Measurements from ENCODE around the gene NAV2.

NAV2 gene

DNA sequence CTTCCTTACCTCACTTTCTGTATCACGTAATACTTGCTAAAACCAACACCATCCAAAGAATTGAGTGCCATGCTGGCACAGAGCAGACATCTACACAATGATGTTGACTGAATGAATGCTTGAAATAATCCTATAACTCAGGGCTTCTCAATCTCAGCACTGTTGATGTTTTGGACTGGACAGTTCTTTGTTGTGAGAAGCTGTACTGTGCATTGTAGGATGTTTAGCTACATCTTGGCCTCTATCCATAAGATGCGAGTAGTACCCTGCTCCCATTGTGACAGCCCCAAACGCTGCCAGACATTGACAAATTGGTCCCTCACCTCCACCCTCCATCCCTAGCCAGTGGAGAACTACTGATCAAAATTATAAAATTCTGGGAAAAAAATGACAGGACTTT lies 153.4 kb downstream of the NAV2 start:
- Histone ChIP-seq H3K9ac (ENCODE audit: low read depth, low read length) (no peak overlapping the region), H3K4me1 (ENCODE audit: control insufficient read depth, insufficient read depth, low read length) (peaks cover 34% of the 10 kb centered on the region), H3K4me2 (ENCODE audit: low read length) (no peak overlapping the region), H3K4me3 (ENCODE audit: low read length) (no peak overlapping the region), H3K36me3 (ENCODE audit: insufficient read depth, low read length) (peaks cover 76% of the 10 kb centered on the region), H3K9me3 (replicated peaks; ENCODE audit: low read length) (no peaks in the 10 kb centered on the region), H3K27me3 (ENCODE audit: control insufficient read depth, insufficient read depth, low read length) (no peaks in the 10 kb centered on the region)

DNA sequence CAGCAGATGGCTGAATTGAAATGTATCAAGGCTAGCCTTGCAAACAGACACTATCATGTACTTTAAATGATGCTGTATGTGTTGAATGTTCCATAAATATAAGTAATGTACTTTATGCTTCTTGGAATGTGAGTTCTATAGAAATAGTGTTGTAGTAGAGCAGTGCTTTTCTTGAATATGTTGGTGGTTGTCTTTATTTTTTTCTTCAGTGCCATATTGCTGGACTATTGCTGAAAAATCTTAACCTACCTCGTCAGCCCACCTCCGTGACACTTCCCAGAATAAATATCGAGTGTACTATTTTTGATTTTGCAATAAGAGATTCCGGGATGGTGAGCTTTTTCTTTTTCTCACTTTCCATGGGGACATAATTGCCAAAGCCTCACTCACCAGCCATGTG lies 153.9 kb downstream of the NAV2 start:
- Histone ChIP-seq H3K9ac (ENCODE audit: low read depth, low read length) (no peak overlapping the region), H3K9me3 (replicated peaks; ENCODE audit: low read length) (no peaks in the 10 kb centered on the region), H3K4me2 (ENCODE audit: low read length) (no peak overlapping the region), H3K36me3 (ENCODE audit: insufficient read depth, low read length) (peaks cover 76% of the 10 kb centered on the region), H3K27me3 (ENCODE audit: control insufficient read depth, insufficient read depth, low read length) (no peaks in the 10 kb centered on the region), H3K4me1 (ENCODE audit: control insufficient read depth, insufficient read depth, low read length) (peaks cover 34% of the 10 kb centered on the region), H3K4me3 (ENCODE audit: low read length) (no peak overlapping the region)

DNA sequence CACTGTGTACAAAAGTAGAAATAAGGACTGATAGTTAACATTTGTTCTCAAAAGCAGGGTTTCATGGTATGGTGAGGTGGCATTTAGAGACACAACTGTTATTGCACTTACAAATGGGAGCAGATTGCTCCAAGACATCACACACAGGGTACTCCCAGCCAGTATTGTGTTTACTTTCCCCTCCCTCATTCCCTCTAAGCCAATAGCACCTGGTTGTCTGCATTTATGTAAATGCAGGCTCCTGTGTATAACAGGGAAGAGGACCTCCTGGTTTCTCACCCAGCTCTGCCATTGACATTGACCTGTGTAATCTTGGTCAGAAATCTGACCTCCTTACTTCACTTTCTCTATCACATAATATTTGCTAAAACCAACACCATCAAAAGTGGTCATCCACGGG lies 154.4 kb downstream of the NAV2 start:
- Histone ChIP-seq H3K9ac (ENCODE audit: low read depth, low read length) (no peak overlapping the region), H3K4me1 (ENCODE audit: control insufficient read depth, insufficient read depth, low read length) (peaks cover 34% of the 10 kb centered on the region), H3K4me3 (ENCODE audit: low read length) (no peak overlapping the region)

DNA sequence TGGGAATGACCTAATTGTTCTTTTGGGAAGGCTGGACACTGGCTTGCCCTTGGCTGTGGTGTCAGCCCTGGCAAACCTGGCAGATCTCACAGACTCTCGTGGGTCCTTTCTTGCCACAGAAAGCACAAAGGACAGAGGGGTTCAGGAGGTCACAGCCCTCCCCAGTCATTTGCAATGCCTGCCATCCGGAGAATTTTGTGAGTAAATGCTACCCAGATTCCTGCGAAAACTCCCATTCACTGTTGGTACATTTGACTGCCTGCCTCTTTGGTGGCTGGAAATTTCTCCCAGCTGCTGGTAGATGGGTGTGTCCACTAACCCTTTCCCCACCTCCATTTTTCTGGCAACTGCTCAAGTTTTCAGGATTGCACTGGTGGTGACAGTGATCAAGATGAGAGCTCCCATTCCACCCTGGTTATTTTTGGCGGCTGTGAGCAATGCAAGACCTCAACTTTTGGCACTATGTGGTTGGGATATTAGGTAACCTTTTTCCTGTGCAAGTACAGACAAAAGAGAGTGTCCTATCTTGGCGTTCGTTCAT lies 155.7 kb downstream of the NAV2 start:
- Histone ChIP-seq H3K4me1 (ENCODE audit: control insufficient read depth, insufficient read depth, low read length) (peaks cover 34% of the 10 kb centered on the region), H3K27me3 (ENCODE audit: control insufficient read depth, insufficient read depth, low read length) (no peaks in the 10 kb centered on the region), H3K36me3 (ENCODE audit: insufficient read depth, low read length) (peaks cover 76% of the 10 kb centered on the region)

More for the DNA sequence above, 154.4 kb downstream of the NAV2 start:
- H3K36me3 ChIP-seq (ENCODE audit: insufficient read depth, low read length) = peaks cover 76% of the 10 kb centered on the region
- H3K27me3 ChIP-seq (ENCODE audit: control insufficient read depth, insufficient read depth, low read length) = no peaks in the 10 kb centered on the region
- no peaks in the 10 kb centered on the region for H3K9me3 ChIP-seq (replicated peaks; ENCODE audit: low read length)
- H3K4me2 ChIP-seq (ENCODE audit: low read length) = no peak overlapping the region

DNA sequence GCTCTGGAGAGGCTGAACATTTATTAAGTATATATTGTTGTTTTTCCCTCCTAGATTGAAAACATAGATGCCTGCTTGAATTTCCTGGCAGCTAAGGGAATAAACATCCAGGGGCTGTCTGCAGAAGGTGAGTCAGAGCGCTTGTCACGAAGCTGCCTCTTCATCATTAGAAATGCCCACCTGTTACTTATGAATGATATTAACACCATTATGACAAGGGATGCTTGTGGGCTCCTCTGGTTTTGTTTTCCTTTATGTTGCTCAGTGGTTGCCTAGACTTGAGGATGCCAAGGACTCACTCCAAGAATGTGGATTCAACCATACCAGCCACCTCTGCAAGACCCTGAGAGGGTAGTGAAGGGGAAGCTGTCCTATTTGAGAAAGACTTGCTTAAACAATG lies 156.2 kb downstream of the NAV2 start:
- H3K9ac ChIP-seq (ENCODE audit: low read depth, low read length) = no peak overlapping the region
- peak overlapping the region; percentile 42 for H3K4me2 ChIP-seq (ENCODE audit: low read length)
- H3K4me1 ChIP-seq (ENCODE audit: control insufficient read depth, insufficient read depth, low read length) = peaks cover 34% of the 10 kb centered on the region
- H3K36me3 ChIP-seq (ENCODE audit: insufficient read depth, low read length) = peaks cover 76% of the 10 kb centered on the region
- H3K27me3 ChIP-seq (ENCODE audit: control insufficient read depth, insufficient read depth, low read length) = no peaks in the 10 kb centered on the region
- no peak overlapping the region for H3K4me3 ChIP-seq (ENCODE audit: low read length)
- H3K9me3 ChIP-seq (replicated peaks; ENCODE audit: low read length) = no peaks in the 10 kb centered on the region

More for the DNA sequence above, 155.7 kb downstream of the NAV2 start:
- Histone ChIP-seq H3K9ac (ENCODE audit: low read depth, low read length) (peak overlapping the region; percentile 8), H3K4me2 (ENCODE audit: low read length) (peak overlapping the region; percentile 42), H3K9me3 (replicated peaks; ENCODE audit: low read length) (no peaks in the 10 kb centered on the region), H3K4me3 (ENCODE audit: low read length) (no peak overlapping the region)

DNA sequence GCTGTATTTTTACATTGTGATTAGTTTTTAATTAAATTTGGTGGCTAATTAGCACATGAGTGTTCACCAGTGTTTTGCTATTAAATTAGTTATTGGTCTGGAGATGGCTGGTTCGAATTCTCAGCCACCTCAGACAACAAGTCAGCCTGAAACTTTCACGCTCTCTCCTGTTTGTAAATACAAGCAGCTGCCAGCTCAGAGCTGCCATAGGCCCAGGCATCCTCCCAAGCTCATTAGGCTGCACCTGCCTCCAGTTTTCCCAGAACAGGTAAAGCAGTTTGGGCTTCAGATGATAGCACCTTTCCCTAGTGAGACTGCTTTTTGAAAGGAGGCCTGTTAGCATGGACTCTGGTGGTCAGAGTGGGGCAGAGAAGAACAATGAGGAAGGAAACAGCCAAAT lies 156.8 kb downstream of the NAV2 start:
- Histone ChIP-seq H3K9me3 (replicated peaks; ENCODE audit: low read length) (no peaks in the 10 kb centered on the region), H3K4me3 (ENCODE audit: low read length) (no peak overlapping the region), H3K27me3 (ENCODE audit: control insufficient read depth, insufficient read depth, low read length) (no peaks in the 10 kb centered on the region), H3K4me2 (ENCODE audit: low read length) (no peak overlapping the region), H3K9ac (ENCODE audit: low read depth, low read length) (peak overlapping the region; percentile 7), H3K4me1 (ENCODE audit: control insufficient read depth, insufficient read depth, low read length) (peaks cover 34% of the 10 kb centered on the region), H3K36me3 (ENCODE audit: insufficient read depth, low read length) (peaks cover 77% of the 10 kb centered on the region)

DNA sequence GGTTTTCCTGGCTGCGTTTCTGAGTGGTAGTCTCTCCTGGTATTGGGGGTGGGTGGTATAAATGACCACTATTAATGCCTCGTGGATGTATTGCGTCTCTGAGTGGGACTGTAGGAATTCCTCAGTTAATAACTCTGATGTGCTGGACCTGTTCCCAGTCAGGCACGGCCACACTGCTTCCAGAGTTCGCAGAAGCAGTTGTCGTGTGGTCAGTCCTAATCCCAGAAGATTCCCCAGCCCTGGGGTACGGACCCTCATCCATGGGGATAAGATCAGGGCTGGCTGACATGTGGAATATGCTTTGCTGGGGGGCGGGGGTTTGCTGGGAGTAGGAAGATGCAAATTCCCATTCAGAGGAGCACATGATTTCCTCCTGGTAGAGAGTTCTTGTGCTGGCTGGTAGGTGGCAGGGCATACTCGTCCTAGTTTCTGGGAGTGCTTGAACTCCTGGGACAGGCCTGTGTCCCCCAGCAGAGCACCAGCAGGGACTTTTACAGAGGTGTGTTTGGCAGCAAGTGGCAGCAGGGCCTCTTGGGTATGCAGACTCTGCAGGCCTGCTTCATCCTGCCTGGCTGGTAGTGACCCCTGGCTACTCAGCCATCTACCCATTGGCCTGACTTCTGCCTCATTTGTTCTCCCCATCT lies 157.4 kb downstream of the NAV2 start:
- H3K9me3 ChIP-seq (replicated peaks; ENCODE audit: low read length) = no peaks in the 10 kb centered on the region
- H3K4me3 ChIP-seq (ENCODE audit: low read length) = no peak overlapping the region
- peaks cover 77% of the 10 kb centered on the region for H3K36me3 ChIP-seq (ENCODE audit: insufficient read depth, low read length)
- no peaks in the 10 kb centered on the region for H3K27me3 ChIP-seq (ENCODE audit: control insufficient read depth, insufficient read depth, low read length)
- no peak overlapping the region for H3K4me2 ChIP-seq (ENCODE audit: low read length)
- peaks cover 34% of the 10 kb centered on the region for H3K4me1 ChIP-seq (ENCODE audit: control insufficient read depth, insufficient read depth, low read length)
- H3K9ac ChIP-seq (ENCODE audit: low read depth, low read length) = no peak overlapping the region

DNA sequence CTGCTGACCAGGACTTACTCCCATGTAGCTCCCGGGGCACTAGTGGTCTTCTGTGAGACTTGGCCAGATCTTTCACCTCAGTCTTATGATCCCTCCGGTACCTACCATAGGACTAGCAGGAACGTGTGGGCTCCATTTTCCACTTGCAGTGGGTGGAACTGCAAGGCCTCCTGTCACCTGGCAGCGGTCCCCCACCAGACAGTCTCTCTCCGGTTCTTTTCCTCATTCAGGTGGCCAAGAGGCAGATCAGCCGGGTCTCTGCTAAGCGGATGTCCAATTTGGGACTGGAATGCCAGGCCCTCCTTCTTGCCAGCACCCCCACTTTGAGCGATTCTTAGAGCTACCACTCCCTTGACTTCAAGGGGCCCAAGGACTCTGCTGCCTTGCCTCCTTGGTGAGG lies 158.9 kb downstream of the NAV2 start:
- Histone ChIP-seq H3K4me1 (ENCODE audit: control insufficient read depth, insufficient read depth, low read length) (peaks cover 34% of the 10 kb centered on the region), H3K36me3 (ENCODE audit: insufficient read depth, low read length) (peaks cover 75% of the 10 kb centered on the region), H3K27me3 (ENCODE audit: control insufficient read depth, insufficient read depth, low read length) (no peaks in the 10 kb centered on the region), H3K4me2 (ENCODE audit: low read length) (no peak overlapping the region), H3K9ac (ENCODE audit: low read depth, low read length) (no peak overlapping the region), H3K9me3 (replicated peaks; ENCODE audit: low read length) (no peaks in the 10 kb centered on the region), H3K4me3 (ENCODE audit: low read length) (no peak overlapping the region)

DNA sequence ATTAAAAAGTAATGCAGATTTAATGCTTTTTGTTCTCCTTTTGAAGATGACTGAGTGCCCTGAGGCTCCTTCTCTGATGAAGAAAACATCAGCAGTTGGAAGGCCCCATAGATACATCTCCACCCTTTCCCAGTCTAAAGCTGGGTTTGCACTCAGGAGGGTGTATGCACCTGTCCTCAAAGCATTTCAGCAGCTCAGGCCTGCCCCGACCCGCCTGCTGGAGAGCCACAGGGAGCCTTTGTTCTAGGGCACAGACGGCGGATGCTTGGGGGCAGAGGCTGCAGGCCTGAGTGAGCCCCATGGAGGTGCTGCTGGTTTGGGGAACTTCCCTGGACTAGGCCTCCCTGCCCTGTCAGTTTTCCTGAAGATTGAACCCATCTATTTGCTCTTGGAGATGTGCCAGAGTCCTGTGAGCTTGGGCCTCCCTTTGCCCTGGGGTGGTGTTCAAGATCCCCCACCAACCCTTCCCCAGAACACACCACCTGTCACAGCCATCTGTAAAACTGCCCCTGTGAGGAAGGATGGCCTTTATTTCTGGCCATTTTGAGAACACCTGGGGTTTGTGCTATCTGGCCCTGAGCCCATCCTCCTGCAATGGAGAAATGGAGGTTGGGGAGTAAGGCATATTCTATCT lies 160.0 kb downstream of the NAV2 start:
- H3K4me3 ChIP-seq (ENCODE audit: low read length) = no peak overlapping the region
- H3K4me2 ChIP-seq (ENCODE audit: low read length) = no peak overlapping the region
- no peaks in the 10 kb centered on the region for H3K9me3 ChIP-seq (replicated peaks; ENCODE audit: low read length)
- H3K36me3 ChIP-seq (ENCODE audit: insufficient read depth, low read length) = peaks cover 76% of the 10 kb centered on the region
- H3K4me1 ChIP-seq (ENCODE audit: control insufficient read depth, insufficient read depth, low read length) = peaks cover 31% of the 10 kb centered on the region
- H3K27me3 ChIP-seq (ENCODE audit: control insufficient read depth, insufficient read depth, low read length) = no peaks in the 10 kb centered on the region
- no peak overlapping the region for H3K9ac ChIP-seq (ENCODE audit: low read depth, low read length)

DNA sequence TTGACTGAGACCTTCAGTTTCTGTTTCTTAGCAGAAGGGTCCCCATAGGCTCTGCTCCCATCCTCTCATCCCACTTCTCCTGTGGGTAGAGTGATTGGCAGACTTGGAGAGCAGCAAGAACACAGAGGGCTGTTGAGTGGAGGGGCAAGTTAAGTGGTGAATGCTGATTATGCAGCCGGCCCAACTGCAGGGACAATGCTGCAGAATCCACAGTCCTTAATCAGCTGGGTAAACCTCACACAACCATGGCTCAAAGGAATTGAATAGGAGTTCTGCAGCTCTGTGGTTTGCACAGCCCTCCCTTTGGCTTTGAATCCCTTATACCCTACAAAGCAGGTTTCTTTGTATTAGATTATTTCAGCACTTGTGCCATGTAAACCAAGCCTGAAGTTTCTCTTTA lies 161.1 kb downstream of the NAV2 start:
- Histone ChIP-seq H3K4me1 (ENCODE audit: control insufficient read depth, insufficient read depth, low read length) (peaks cover 31% of the 10 kb centered on the region), H3K9me3 (replicated peaks; ENCODE audit: low read length) (no peaks in the 10 kb centered on the region), H3K4me2 (ENCODE audit: low read length) (no peak overlapping the region), H3K27me3 (ENCODE audit: control insufficient read depth, insufficient read depth, low read length) (no peaks in the 10 kb centered on the region), H3K36me3 (ENCODE audit: insufficient read depth, low read length) (peaks cover 87% of the 10 kb centered on the region), H3K9ac (ENCODE audit: low read depth, low read length) (no peak overlapping the region), H3K4me3 (ENCODE audit: low read length) (no peak overlapping the region)

DNA sequence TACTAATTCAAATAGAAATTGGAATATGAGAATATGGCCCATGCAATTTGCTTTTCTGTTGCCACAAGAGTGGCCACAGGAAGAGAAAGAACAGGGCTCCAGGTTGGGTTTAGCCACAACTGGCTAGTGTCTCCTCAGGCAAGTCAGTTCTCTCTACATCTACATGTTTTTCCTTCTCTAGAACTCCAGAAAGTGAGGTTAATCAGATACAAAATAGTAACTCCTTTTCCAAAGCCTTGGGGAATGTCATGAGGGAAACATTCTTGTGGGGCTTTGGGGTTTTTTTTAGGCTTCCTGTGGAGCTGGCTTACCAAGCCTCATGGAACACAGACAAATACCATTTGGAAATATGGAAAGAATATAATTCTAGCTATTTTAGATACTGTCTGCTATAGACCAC lies 161.6 kb downstream of the NAV2 start:
- no peaks in the 10 kb centered on the region for H3K27me3 ChIP-seq (ENCODE audit: control insufficient read depth, insufficient read depth, low read length)
- H3K4me3 ChIP-seq (ENCODE audit: low read length) = no peak overlapping the region
- peaks cover 89% of the 10 kb centered on the region for H3K36me3 ChIP-seq (ENCODE audit: insufficient read depth, low read length)
- no peak overlapping the region for H3K9ac ChIP-seq (ENCODE audit: low read depth, low read length)
- peaks cover 25% of the 10 kb centered on the region for H3K4me1 ChIP-seq (ENCODE audit: control insufficient read depth, insufficient read depth, low read length)
- H3K4me2 ChIP-seq (ENCODE audit: low read length) = no peak overlapping the region
- H3K9me3 ChIP-seq (replicated peaks; ENCODE audit: low read length) = no peaks in the 10 kb centered on the region

DNA sequence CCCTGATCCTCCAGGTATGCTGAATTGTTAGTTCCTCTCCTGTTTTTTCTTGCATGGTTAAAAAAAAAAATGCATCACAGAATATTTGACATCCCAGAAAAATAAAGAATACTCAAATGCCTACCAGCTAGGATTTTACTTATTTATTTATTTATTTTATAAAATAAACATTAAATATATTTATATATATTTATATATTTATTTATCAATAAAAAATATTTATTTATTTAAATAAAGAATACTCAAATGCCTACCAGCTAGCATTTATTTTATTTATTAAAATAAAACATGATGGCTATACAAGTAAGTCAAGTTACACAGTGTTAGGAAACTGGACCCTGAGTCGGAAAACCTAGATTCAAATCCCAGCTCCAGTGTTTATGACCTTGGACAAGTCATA lies 164.1 kb downstream of the NAV2 start:
- Histone ChIP-seq H3K9ac (ENCODE audit: low read depth, low read length) (no peak overlapping the region), H3K4me1 (ENCODE audit: control insufficient read depth, insufficient read depth, low read length) (peaks cover 12% of the 10 kb centered on the region), H3K27me3 (ENCODE audit: control insufficient read depth, insufficient read depth, low read length) (no peaks in the 10 kb centered on the region), H3K9me3 (replicated peaks; ENCODE audit: low read length) (no peaks in the 10 kb centered on the region), H3K4me3 (ENCODE audit: low read length) (no peak overlapping the region), H3K4me2 (ENCODE audit: low read length) (no peak overlapping the region), H3K36me3 (ENCODE audit: insufficient read depth, low read length) (peaks cover 89% of the 10 kb centered on the region)

Data from skeletal muscle satellite cell (primary cell).